HL-60 (cell line): ENCODE measurements around the gene OTOP3.

ENCODE experiments used
- DNase-seq, 2 experiments: peaks; one replicate each; pipeline ENCODE4 v3.0.0-alpha.2; 2010 to 2020; ENCODE audit warnings: low read depth in 1 of 2, low spot score in 1 of 2
- H3K27ac ChIP-seq: fragments of 250-450 bp; sonication (Bioruptor Pico); replicated peaks from 2 replicates; pipeline ENCODE4 v1.5.1; 2020; ENCODE audit warnings: mild to moderate bottlenecking, moderate library complexity
- H3K27me3 ChIP-seq: fragments of 250-450 bp; sonication (Bioruptor Pico); 2 replicates; pipeline ENCODE4 v1.5.1; 2021; ENCODE audit warnings: mild to moderate bottlenecking, moderate library complexity; ENCODE audit not compliant: insufficient read depth, poor library complexity, severe bottlenecking
- H3K4me3 ChIP-seq: replicated peaks from 2 replicates; pipeline ENCODE4 v1.5.1; 2011; ENCODE audit warnings: mild to moderate bottlenecking, control low read depth, low read length; ENCODE audit not compliant: insufficient read depth
- CTCF ChIP-seq: IDR thresholded peaks from one replicate; pipeline ENCODE4 v1.5.1; 2011; ENCODE audit warnings: low read length, control low read depth, inconsistent platforms; ENCODE audit not compliant: insufficient read depth
- GABPA ChIP-seq: IDR thresholded peaks from 2 replicates; pipeline ENCODE4 v1.6.1; 2012; ENCODE audit warnings: low read depth
- POLR2AphosphoS5 ChIP-seq: IDR thresholded peaks from 2 replicates; pipeline ENCODE4 v1.6.1; 2012; ENCODE audit warnings: low read depth
- REST ChIP-seq: IDR thresholded peaks from 2 replicates; pipeline ENCODE4 v1.6.1; 2012; ENCODE audit warnings: low read depth; ENCODE audit not compliant: insufficient replicate concordance
- SPI1 ChIP-seq: IDR thresholded peaks from 2 replicates; pipeline ENCODE4 v1.6.1; 2012; ENCODE audit warnings: low read depth, mild to moderate bottlenecking, borderline replicate concordance

The OTOP3 gene

GRCh38 chr17:74930535-74931036 is 5.1 kb upstream of the OTOP3 start:
- no peak overlapping the region for H3K27ac ChIP-seq
- no peak for TF ChIP-seq GABPA
- no peak for TF ChIP-seq SPI1
- DNase-seq, result no peak
- H3K4me3 ChIP-seq, result no peak overlapping the region
- H3K27me3 ChIP-seq, result peaks cover 18% of the 10 kb centered on the region

GRCh38 chr17:74935048-74935447 is 650 bp upstream of the OTOP3 start:
- Histone ChIP-seq H3K27me3 (peaks cover 34% of the 10 kb centered on the region), H3K4me3 (no peak overlapping the region), H3K27ac (no peak overlapping the region)
- no peak for DNase-seq
- TF ChIP-seq REST (no peak), GABPA (no peak), SPI1 (no peak), POLR2AphosphoS5 (no peak), CTCF (no peak)

GRCh38 chr17:74936470-74936799 is 737 bp downstream of the OTOP3 start:
- no peak overlapping the region for H3K27ac ChIP-seq
- DNase-seq, result no peak
- peaks cover 33% of the 10 kb centered on the region for H3K27me3 ChIP-seq
- TF ChIP-seq REST (no peak), POLR2AphosphoS5 (no peak), CTCF (no peak), GABPA (no peak), SPI1 (no peak)
- no peak overlapping the region for H3K4me3 ChIP-seq

DNA sequence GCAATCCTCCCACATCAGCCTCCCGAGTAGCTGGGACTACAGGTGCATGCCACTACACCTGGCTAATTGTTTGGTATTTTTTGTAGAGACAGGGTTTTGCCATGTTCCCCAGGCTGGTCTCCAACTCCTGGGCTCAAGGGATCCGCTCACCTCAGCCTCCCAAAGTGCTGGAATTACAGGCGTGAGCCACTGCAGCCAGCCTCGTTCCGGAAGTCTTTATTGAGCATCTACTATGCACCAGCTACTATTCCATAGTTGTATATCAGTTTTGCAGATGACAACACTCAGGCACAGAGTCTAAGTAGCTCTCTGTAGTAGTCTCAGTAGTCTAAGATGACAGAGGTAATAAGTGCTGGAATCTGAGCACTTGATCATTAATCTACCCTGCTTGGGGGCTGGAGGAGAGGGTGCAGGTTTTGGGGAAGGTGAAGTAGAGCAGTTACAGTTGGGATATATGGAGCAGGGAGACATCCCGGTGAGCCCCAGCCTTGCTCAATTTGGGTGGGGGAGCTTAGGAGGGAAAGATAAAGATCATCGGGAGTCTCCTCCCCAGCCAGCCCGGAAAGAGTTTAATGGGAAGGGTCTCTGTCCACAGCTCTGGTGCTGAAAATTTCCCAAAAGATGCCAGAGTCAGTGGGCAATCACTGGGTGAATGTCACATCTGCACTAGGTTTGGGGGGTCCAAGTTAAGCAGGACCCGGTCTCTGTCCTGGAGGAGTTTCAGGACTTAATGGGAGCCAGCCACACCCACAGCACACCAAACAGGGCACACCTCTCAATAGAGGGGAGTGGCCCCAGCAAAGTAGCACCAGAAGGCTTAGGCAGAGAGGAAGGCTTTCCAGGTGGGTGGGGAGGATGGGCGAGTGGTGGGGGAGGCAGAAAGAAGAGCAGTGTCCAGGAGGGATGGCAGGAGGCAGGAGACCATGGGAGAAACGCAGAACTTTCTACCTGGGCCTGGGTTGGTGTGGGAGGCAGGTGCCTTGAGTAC is 1.7 kb downstream of the OTOP3 start:
- DNase-seq, result no peak
- H3K4me3 ChIP-seq, result no peak overlapping the region
- no peak for TF ChIP-seq SPI1
- peak; percentile 87 for TF ChIP-seq REST
- H3K27me3 ChIP-seq, result peaks cover 34% of the 10 kb centered on the region
- no peak overlapping the region for H3K27ac ChIP-seq
